H1 (cell line): Measurements from ENCODE around the gene CYB5B. TPM values are rescaled to one million over a fixed set of nuclear protein-coding genes. Genes with fewer than 3 reads are reported as not detected.

ENCODE experiments used
- CTCF ChIA-PET: fragments of 300-600 bp; sonication (Branson Sonifier 250); formaldehyde crosslinking; loops from one replicate; lab custom pipeline; 2021; ENCODE audit not compliant: partially characterized antibody; lab: Charles Lee
- POLR2A ChIA-PET: fragments of 300-600 bp; sonication (Branson Sonifier 250); formaldehyde crosslinking; loops from one replicate; lab custom pipeline; 2021; ENCODE audit warnings: inconsistent platforms; ENCODE audit not compliant: partially characterized antibody; lab: Charles Lee
- DNase-seq, 2 experiments: peaks; one replicate each; pipeline versions ENCODE4 v3.0.0 to v3.0.0-alpha.2; 2010 to 2022; ENCODE audit warnings: low spot score in 2 of 2, low read depth in 1 of 2, mixed read lengths in 1 of 2
- FAIRE-seq: peaks from 2 replicates; lab custom pipeline; 2011; peaks lifted over from hg19 to GRCh38; lab: Jason Lieb, UNC
- H2AFZ ChIP-seq: 2 replicates; pipeline ENCODE4 v1.8.1; 2012; ENCODE audit warnings: low read length, inconsistent platforms
- H2AK5ac ChIP-seq: 2 replicates; pipeline ENCODE4 v1.6.1; 2013; ENCODE audit warnings: low read depth, low read length
- H2BK120ac ChIP-seq: replicated peaks from 2 replicates; pipeline ENCODE3; 2013; ENCODE audit warnings: low read depth, low read length, inconsistent platforms
- H2BK12ac ChIP-seq: 2 replicates; pipeline ENCODE4 v1.6.1; 2013; ENCODE audit warnings: low read depth, low read length
- H2BK15ac ChIP-seq: 2 replicates; pipeline ENCODE4 v1.6.1; 2013; ENCODE audit warnings: low read length
- H2BK20ac ChIP-seq: 2 replicates; pipeline ENCODE4 v1.6.1; 2013; ENCODE audit warnings: low read length
- H2BK5ac ChIP-seq: 2 replicates; pipeline ENCODE4 v1.6.1; 2013; ENCODE audit warnings: low read depth, low read length
- H3K14ac ChIP-seq: 2 replicates; pipeline ENCODE4 v1.6.1; 2013; ENCODE audit warnings: inconsistent platforms; ENCODE audit not compliant: insufficient read length
- H3K18ac ChIP-seq: 2 replicates; pipeline ENCODE4 v1.6.1; 2013; ENCODE audit warnings: low read length; ENCODE audit errors: extremely low read depth
- H3K23ac ChIP-seq: 2 replicates; pipeline ENCODE4 v1.6.1; 2013; ENCODE audit warnings: inconsistent platforms; ENCODE audit not compliant: insufficient read length
- H3K23me2 ChIP-seq: 2 replicates; pipeline ENCODE4 v1.6.1; 2013; ENCODE audit warnings: low read depth, low read length
- H3K27ac ChIP-seq: 2 replicates; pipeline ENCODE4 v1.6.1; 2011; ENCODE audit warnings: low read depth, low read length, inconsistent platforms
- H3K27me3 ChIP-seq, 4 experiments: replicated peaks in 1 of 4; 1 replicate in 1 of 4; 2 replicates in 3 of 4; pipeline versions ENCODE4 v1.6.1 to v1.8.1; 2011 to 2013; ENCODE audit warnings: low read length in 3 of 4, mild to moderate bottlenecking in 3 of 4, inconsistent platforms in 2 of 4, mixed read lengths in 2 of 4, moderate library complexity in 1 of 4; ENCODE audit not compliant: control insufficient read depth in 3 of 4, insufficient read depth in 3 of 4; ENCODE audit errors: extremely low read depth in 1 of 4
- H3K36me3 ChIP-seq, 4 experiments: 2 replicates each; pipeline versions ENCODE4 v1.6.1 to v1.8.1; 2011 to 2013; ENCODE audit warnings: mild to moderate bottlenecking in 4 of 4, low read length in 3 of 4, moderate library complexity in 2 of 4, control low read depth in 1 of 4, inconsistent platforms in 1 of 4; ENCODE audit not compliant: insufficient read depth in 4 of 4, control insufficient read depth in 2 of 4
- H3K4ac ChIP-seq: replicated peaks from 2 replicates; pipeline ENCODE3; 2013; ENCODE audit warnings: low read length, low read depth, mixed read lengths, inconsistent platforms; ENCODE audit not compliant: insufficient read length
- H3K4me1 ChIP-seq, 4 experiments: replicated peaks in 1 of 4; 1 replicate in 1 of 4; 2 replicates in 3 of 4; pipeline versions ENCODE4 v1.6.1 to v1.8.1; 2011 to 2013; ENCODE audit warnings: low read length in 3 of 4, inconsistent platforms in 2 of 4, mixed read lengths in 1 of 4; ENCODE audit not compliant: insufficient read depth in 4 of 4, control insufficient read depth in 3 of 4
- H3K4me2 ChIP-seq, 2 experiments: 2 replicates each; pipeline versions ENCODE4 v1.6.1 to v1.8.1; 2011 to 2013; ENCODE audit warnings: low read depth in 2 of 2, low read length in 2 of 2, control low read depth in 1 of 2, inconsistent platforms in 1 of 2, mild to moderate bottlenecking in 1 of 2; ENCODE audit not compliant: insufficient read depth in 1 of 2
- H3K4me3 ChIP-seq, 4 experiments: fragments of 200-600, 300-600 bp in 1 of 4; sonication (generic), shearing (Covaris generic), sonication (Bioruptor Twin) in 1 of 4; 2 replicates each; pipeline versions ENCODE4 v1.5.1 to v1.8.1; 2011 to 2016; ENCODE audit warnings: low read length in 4 of 4, low read depth in 3 of 4, control low read depth in 2 of 4, inconsistent platforms in 2 of 4, mild to moderate bottlenecking in 2 of 4, mixed read lengths in 1 of 4, moderate library complexity in 1 of 4; ENCODE audit not compliant: insufficient read depth in 2 of 4; ENCODE audit errors: extremely low read depth in 1 of 4
- H3K56ac ChIP-seq: replicated peaks from 2 replicates; pipeline ENCODE3; 2013; ENCODE audit warnings: low read depth, mild to moderate bottlenecking, mixed read lengths, low read length, inconsistent platforms; ENCODE audit not compliant: insufficient read length
- H3K79me1 ChIP-seq: 2 replicates; pipeline ENCODE4 v1.6.1; 2013; ENCODE audit warnings: low read depth, low read length, control low read depth
- H3K79me2 ChIP-seq, 2 experiments: 2 replicates each; pipeline versions ENCODE4 v1.6.1 to v1.8.1; 2012 to 2013; ENCODE audit warnings: low read length in 2 of 2, mild to moderate bottlenecking in 2 of 2, inconsistent platforms in 1 of 2; ENCODE audit not compliant: insufficient read depth in 2 of 2, control insufficient read depth in 1 of 2
- H3K9ac ChIP-seq, 4 experiments: replicated peaks in 1 of 4; 1 replicate in 1 of 4; 2 replicates in 3 of 4; pipeline versions ENCODE4 v1.6.1 to v1.8.1; 2011 to 2013; ENCODE audit warnings: low read depth in 3 of 4, low read length in 3 of 4, control low read depth in 2 of 4, mild to moderate bottlenecking in 2 of 4, moderate library complexity in 2 of 4, inconsistent platforms in 1 of 4; ENCODE audit errors: extremely low read depth in 1 of 4
- H3K9me3 ChIP-seq, 2 experiments: 2 replicates each; pipeline versions ENCODE4 v1.6.1 to v1.8.1; 2012 to 2013; ENCODE audit warnings: mild to moderate bottlenecking in 2 of 2, moderate library complexity in 2 of 2, control low read depth in 1 of 2, inconsistent platforms in 1 of 2, low read depth in 1 of 2, low read length in 1 of 2, mixed read lengths in 1 of 2; ENCODE audit not compliant: insufficient read depth in 2 of 2
- H4K20me1 ChIP-seq, 2 experiments: replicated peaks in 1 of 2; 2 replicates each; pipeline versions ENCODE3 to v1.8.1; 2011 to 2013; ENCODE audit warnings: inconsistent platforms in 2 of 2, low read length in 2 of 2, mild to moderate bottlenecking in 1 of 2; ENCODE audit not compliant: insufficient read depth in 2 of 2, control insufficient read depth in 1 of 2
- H4K5ac ChIP-seq: 2 replicates; pipeline ENCODE4 v1.6.1; 2013; ENCODE audit warnings: low read length, low read depth, mixed read lengths, inconsistent platforms; ENCODE audit not compliant: insufficient read length
- H4K8ac ChIP-seq: 2 replicates; pipeline ENCODE4 v1.8.0; 2013; ENCODE audit warnings: mild to moderate bottlenecking, moderate library complexity, low read length, inconsistent platforms; ENCODE audit not compliant: insufficient read depth; ENCODE audit errors: extremely low read depth
- H4K91ac ChIP-seq: replicated peaks from 2 replicates; pipeline ENCODE3; 2013; ENCODE audit warnings: low read length, mixed read lengths, inconsistent platforms; ENCODE audit not compliant: insufficient read length
- CEBPB ChIP-seq: IDR thresholded peaks from 2 replicates; pipeline ENCODE4 v1.6.1; 2012; ENCODE audit warnings: low read depth, low read length
- RFX5 ChIP-seq: IDR thresholded peaks from 2 replicates; pipeline ENCODE4 v1.6.1; 2011; ENCODE audit warnings: low read depth, low read length, improper control_type of control experiment, borderline replicate concordance
- WGBS, 2 experiments: shearing (Covaris generic) in 1 of 2; methylation state at CpG; one replicate each; pipeline versions ENCODE4 v1.1.6 to v1.1.7; 2013 to 2015; ENCODE audit warnings: low lambda C conversion rate in 2 of 2, mixed read lengths in 2 of 2, inconsistent platforms in 1 of 2, low coverage in 1 of 2, missing lambda C conversion rate in 1 of 2; ENCODE audit not compliant: insufficient replicate concordance in 2 of 2, insufficient coverage in 1 of 2, insufficient read length in 1 of 2; ENCODE audit errors: extremely low coverage in 1 of 2, missing lambda C conversion rate in 1 of 2; 5-methylcytosine and 5-hydroxymethylcytosine counted together
- polyA plus RNA-seq, 7 experiments: library from polyadenylated mRNA; depleted of rRNA in 3 of 7; stranded (reverse) in 5 of 7; unstranded in 2 of 7; fragments of >200 nt in 5 of 7; fragments of 200-250 nt in 2 of 7; gene quantifications; 1 replicate in 5 of 7; 2 replicates in 1 of 7; 4 replicates in 1 of 7; pipeline versions ENCODE4 v1.2.1 to v1.2.3, GENCODE V29; 2011 to 2013; ENCODE audit warnings: missing spikeins in 2 of 7, mixed read lengths in 2 of 7
- total RNA-seq: library from RNA; stranded (reverse); fragmentation: NEBNext Ultra II Directional; extraction: Animal tissue kit (Norgen Biotek cat#: 25700); gene quantifications from 2 replicates; pipeline ENCODE4 v1.2.1, GENCODE V29; 2021

Gene CYB5B
- total and polyA plus RNA-seq, 2 of the 8 experiments (the other 6 are each of a cell fraction or from before 2014, with no cell fraction given), result 108 to 127 TPM

- no peak for TF ChIP-seq RFX5
- no peak for TF ChIP-seq CEBPB
- TF ChIP-seq, all 59 proteins: peak for 0
- no peak overlapping the region for H3K14ac ChIP-seq
- DNase-seq (no peak), FAIRE-seq (no peak)
- no peak overlapping the region for H2BK12ac ChIP-seq
- ChIA-PET CTCF (interaction anchor here (0.5 to 1.1 kb wide), 4 partner anchors 19 to 391 kb away, joined by 3 to 6 read pairs (median 4); no protein-coding TSS in a partner anchor), POLR2A (interaction anchor here (1.2 kb wide), 1 partner anchor 18 kb away, joined by 3 read pairs; no protein-coding TSS in a partner anchor)
- H3K9ac ChIP-seq, result no peak overlapping the region
- peaks cover 0 to 91% of the 10 kb centered on the region in 2 experiments; a peak in 2 of 4 replicates for H3K79me2 ChIP-seq
- no peaks in the 10 kb centered on the region for H3K23me2 ChIP-seq
- no peak overlapping the region for H4K8ac ChIP-seq
- H2AK5ac ChIP-seq, result no peak overlapping the region
- peaks cover 0 to 7% (median 2%) of the 10 kb centered on the region in 4 experiments; a peak in 3 of 8 replicates for H3K36me3 ChIP-seq
- H2BK5ac ChIP-seq, result no peak overlapping the region
- no peak overlapping the region for H2BK120ac ChIP-seq
- no peak overlapping the region for H2BK15ac ChIP-seq
- H3K56ac ChIP-seq, result no peak overlapping the region
- H4K91ac ChIP-seq, result no peak overlapping the region
- H2AFZ ChIP-seq, result no peak overlapping the region
- H4K20me1 ChIP-seq, result peaks cover 1 to 10% of the 10 kb centered on the region in 2 experiments
- H3K79me1 ChIP-seq, result peaks cover 4% of the 10 kb centered on the region; the same call in 1 of the 2 replicates
- no peak overlapping the region for H3K27ac ChIP-seq
- no peak overlapping the region for H2BK20ac ChIP-seq
- no peak overlapping the region for H4K5ac ChIP-seq
- H3K27me3 ChIP-seq, result no peaks in the 10 kb centered on the region
- WGBS, 2 experiments, result 78% methylated on average over 3 of the region's 3 CpGs; no CpG with 5 or more reads in 1 of the 2 experiments
- no peak overlapping the region for H3K4ac ChIP-seq
- H3K4me1 ChIP-seq, result no peaks in the 10 kb centered on the region
- no peak overlapping the region for H3K18ac ChIP-seq
- no peak overlapping the region for H3K23ac ChIP-seq
- H3K4me3 ChIP-seq, result no peak overlapping the region
- H3K9me3 ChIP-seq, result no peaks in the 10 kb centered on the region
- no peak overlapping the region for H3K4me2 ChIP-seq
These were observed 14.0 kb downstream of the CYB5B start for GRCh38 chr16:69438465-69438864.
